ENCODE data around the gene MAP4K2.

DNA sequence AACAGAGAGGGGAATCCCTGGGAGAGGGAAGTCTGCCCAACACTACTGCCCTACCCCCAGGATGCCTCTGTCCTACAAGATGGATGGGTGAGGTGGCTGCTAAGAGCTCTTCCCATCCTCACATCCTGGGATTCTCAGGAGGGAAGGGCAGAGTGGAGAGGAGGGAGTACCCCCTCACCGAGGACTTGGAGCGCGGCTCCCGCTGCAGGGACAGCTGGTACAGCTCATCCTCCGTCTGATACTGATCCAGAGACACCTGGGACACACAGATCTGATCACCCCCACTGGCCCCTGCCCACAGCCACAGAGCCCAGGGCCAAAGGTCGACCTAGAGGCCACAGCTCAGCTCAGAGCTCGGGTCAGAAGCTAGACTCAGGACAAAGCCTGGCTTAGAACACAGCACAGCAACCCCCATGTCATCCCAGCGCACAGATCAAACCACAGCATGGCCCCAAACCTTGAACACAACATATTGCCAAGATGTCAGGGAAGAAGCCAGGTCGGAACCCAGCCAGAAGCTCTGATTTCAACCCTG, 67.2 kb downstream of the MAP4K2 start:
- TF ChIP-seq TOE1 (IDR thresholded peaks at IDR 0.05; ENCODE audit: borderline replicate concordance) (no peak), TOE1 (CRISPR knock-in tag; IDR thresholded peaks at IDR 0.05; ENCODE audit: borderline replicate concordance, low read depth) (no peak), SMARCA4 (IDR thresholded peaks at IDR 0.05) (no peak), CBX5 (IDR thresholded peaks at IDR 0.05; ENCODE audit: borderline replicate concordance, low read depth) (no peak), GATAD2B (IDR thresholded peaks at IDR 0.05; ENCODE audit: borderline replicate concordance) (no peak), ZNF274 (IDR thresholded peaks at IDR 0.05; ENCODE audit: borderline replicate concordance, low read depth, low read length) (no peak)
- TF ChIP-seq, protein P1, sequence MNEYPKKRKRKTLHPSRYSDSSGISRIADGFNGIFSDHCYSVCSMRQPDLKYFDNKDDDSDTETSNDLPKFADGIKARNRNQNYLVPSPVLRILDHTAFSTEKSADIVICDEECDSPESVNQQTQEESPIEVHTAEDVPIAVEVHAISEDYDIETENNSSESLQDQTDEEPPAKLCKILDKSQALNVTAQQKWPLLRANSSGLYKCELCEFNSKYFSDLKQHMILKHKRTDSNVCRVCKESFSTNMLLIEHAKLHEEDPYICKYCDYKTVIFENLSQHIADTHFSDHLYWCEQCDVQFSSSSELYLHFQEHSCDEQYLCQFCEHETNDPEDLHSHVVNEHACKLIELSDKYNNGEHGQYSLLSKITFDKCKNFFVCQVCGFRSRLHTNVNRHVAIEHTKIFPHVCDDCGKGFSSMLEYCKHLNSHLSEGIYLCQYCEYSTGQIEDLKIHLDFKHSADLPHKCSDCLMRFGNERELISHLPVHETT (CRISPR knock-in tag; conservative IDR thresholded peaks at IDR 0.05 in 1 of 2, IDR thresholded peaks at IDR 0.05 in 1 of 2), result no peak
- TF ChIP-seq, protein P2, sequence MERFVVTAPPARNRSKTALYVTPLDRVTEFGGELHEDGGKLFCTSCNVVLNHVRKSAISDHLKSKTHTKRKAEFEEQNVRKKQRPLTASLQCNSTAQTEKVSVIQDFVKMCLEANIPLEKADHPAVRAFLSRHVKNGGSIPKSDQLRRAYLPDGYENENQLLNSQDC (CRISPR knock-in tag; IDR thresholded peaks at IDR 0.05), result no peak

All from K562 (cell line).